CD4-positive, CD25-positive, alpha-beta regulatory T cell (primary cell): ENCODE data around the gene RPS6KA2. TPM values are rescaled to one million over a fixed set of nuclear protein-coding genes. Genes with fewer than 3 reads are reported as not detected.

Experiments
- ATAC-seq, 2 donors: fragments of 150-1000 bp; cut with Tn5 transposase; one replicate each; pipeline ENCODE4 v1.10.0; 2021; ENCODE audit warnings: low read depth in 2 of 2, moderate number of reproducible peaks in 2 of 2, moderate library complexity in 1 of 2
- DNase-seq, 3 donors: peaks; one replicate each; pipeline versions ENCODE4 v3.0.0 to v3.0.0-alpha.2; 2012 to 2022; ENCODE audit warnings: mixed read lengths in 1 of 3
- H3K27ac ChIP-seq: one replicate; pipeline ENCODE4 v1.7.0; 2013; ENCODE audit warnings: mild to moderate bottlenecking, low read length; ENCODE audit not compliant: insufficient read depth, poor library complexity, severe bottlenecking
- H3K27me3 ChIP-seq: one replicate; pipeline ENCODE4 v1.7.0; 2013; ENCODE audit warnings: low read length; ENCODE audit not compliant: control insufficient read depth, insufficient read depth
- H3K36me3 ChIP-seq: one replicate; pipeline ENCODE4 v1.7.0; 2013; ENCODE audit warnings: mild to moderate bottlenecking, low read length, moderate library complexity; ENCODE audit not compliant: control insufficient read depth, insufficient read depth
- H3K4me1 ChIP-seq: 2 replicates; pipeline ENCODE4 v1.7.0; 2013; ENCODE audit warnings: mild to moderate bottlenecking, low read length; ENCODE audit not compliant: insufficient read depth, control insufficient read depth, poor library complexity, severe bottlenecking
- H3K4me3 ChIP-seq: one replicate; pipeline ENCODE4 v1.7.0; 2013; ENCODE audit warnings: low read depth, mild to moderate bottlenecking, low read length, moderate library complexity
- H3K9me3 ChIP-seq, 2 experiments: 1 replicate in 1 of 2; 2 replicates in 1 of 2; pipeline ENCODE4 v1.7.0; 2013; ENCODE audit warnings: low read length in 2 of 2, mild to moderate bottlenecking in 1 of 2, moderate library complexity in 1 of 2; ENCODE audit not compliant: control insufficient read depth in 2 of 2
- H3K27ac Mint-ChIP-seq, 3 donors: one replicate each; pipeline ENCODE4 v1.8.0; 2020 to 2022; ENCODE audit warnings: mild to moderate bottlenecking in 3 of 3, mixed read lengths in 3 of 3, moderate library complexity in 2 of 3
- H3K27me3 Mint-ChIP-seq: one replicate; pipeline ENCODE4 v1.8.0; 2022; ENCODE audit warnings: mild to moderate bottlenecking, mixed read lengths
- H3K36me3 Mint-ChIP-seq: one replicate; pipeline ENCODE4 v1.8.0; 2020; ENCODE audit warnings: mixed read lengths
- H3K4me1 Mint-ChIP-seq, 4 donors: one replicate each; pipeline ENCODE4 v1.8.0; 2020 to 2022; ENCODE audit warnings: mixed read lengths in 4 of 4, mild to moderate bottlenecking in 1 of 4
- H3K4me3 Mint-ChIP-seq, 4 donors: one replicate each; pipeline ENCODE4 v1.8.0; 2020 to 2022; ENCODE audit warnings: mild to moderate bottlenecking in 4 of 4, mixed read lengths in 4 of 4, moderate library complexity in 3 of 4
- H3K9me3 Mint-ChIP-seq, 7 donors: one replicate each; pipeline ENCODE4 v1.8.0; 2020 to 2022; ENCODE audit warnings: mixed read lengths in 7 of 7, mild to moderate bottlenecking in 3 of 7, moderate library complexity in 2 of 7
- polyA plus RNA-seq, 4 donors: library from polyadenylated mRNA; unstranded; fragments of 300-500 nt; fragmentation: Illumina TruSeq; gene quantifications; one replicate each; pipeline ENCODE4 v1.2.3, GENCODE V29; 2021
- total RNA-seq: library from RNA; stranded (reverse); gene quantifications from one replicate; pipeline ENCODE4 v1.2.3, GENCODE V29; 2022

The RPS6KA2 gene
- total and polyA plus RNA-seq, 5 donors from 2014 or later: 3.3 to 7.4 (median 5.2) TPM

DNA sequence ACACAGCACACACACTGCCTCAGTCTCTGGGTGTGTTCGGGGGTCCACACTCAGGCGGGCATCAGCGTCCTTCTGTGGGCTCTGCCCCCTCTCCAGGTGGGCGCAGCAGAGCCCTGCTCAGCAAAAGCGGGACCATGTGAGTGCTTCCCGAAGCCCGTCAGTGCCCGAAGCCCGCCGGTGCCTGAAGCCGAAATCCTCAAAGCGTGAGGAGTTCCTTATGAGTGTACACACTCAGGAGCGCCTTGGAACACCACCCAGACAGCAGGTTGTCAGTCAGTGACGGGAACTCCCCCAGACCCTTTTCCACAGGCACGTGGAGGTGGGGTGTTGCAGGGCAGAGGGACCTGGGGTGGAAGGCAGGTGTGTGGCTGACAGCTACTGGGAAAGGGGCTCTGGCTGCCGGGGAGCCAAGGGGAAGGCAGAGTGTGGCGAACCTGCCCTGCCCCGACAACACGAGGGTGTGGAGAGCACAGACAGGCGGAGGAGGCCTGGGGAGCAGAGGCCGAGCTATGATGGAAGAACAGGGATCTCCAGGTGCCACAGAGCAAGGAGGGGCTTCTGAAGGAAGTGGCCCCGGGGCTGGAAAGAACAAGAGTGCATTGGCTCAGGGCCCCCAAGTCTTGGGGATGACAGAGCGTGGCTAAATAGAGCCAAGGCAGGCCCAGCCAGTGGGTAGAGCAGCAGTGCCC lies 128.2 kb downstream of the RPS6KA2 start:
- H3K27me3 Mint-ChIP-seq: no peaks in the 10 kb centered on the region

DNA sequence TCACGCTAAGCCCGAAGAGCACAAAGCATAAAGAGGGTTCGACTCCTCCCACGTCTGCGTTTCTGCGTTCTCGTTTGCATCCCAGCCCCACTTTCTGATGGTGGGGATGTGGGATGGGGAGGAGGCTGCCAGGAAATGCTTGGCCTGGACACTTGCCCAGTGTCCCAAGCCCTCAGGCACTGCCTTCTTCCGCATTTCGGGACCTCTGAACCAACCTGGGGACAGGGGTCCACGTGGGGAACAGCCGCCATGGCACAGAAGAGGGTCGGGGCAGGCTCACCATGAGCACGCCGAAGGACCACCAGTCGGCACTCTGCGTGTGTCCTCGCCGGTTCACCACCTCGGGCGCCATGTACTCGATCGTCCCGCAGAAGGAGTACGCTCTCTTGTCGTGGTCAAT lies 128.8 kb downstream of the RPS6KA2 start:
- Histone ChIP-seq H3K27me3 (no peaks in the 10 kb centered on the region), H3K27ac (no peak overlapping the region), H3K9me3 (no peaks in the 10 kb centered on the region), H3K36me3 (no peaks in the 10 kb centered on the region), H3K4me1 (peaks cover 11% of the 10 kb centered on the region), H3K4me3 (no peak overlapping the region)
- Mint-ChIP-seq H3K4me3 (no peak overlapping the region), H3K27me3 (no peaks in the 10 kb centered on the region), H3K27ac (no peak overlapping the region), H3K4me1 (peaks cover 3 to 20% (median 11%) of the 10 kb centered on the region in 4 donors), H3K36me3 (peaks cover 12% of the 10 kb centered on the region), H3K9me3 (no peaks in the 10 kb centered on the region)
- ATAC-seq (no peak), DNase-seq (no peak)

More for the DNA sequence above, 128.2 kb downstream of the RPS6KA2 start:
- no peak overlapping the region for H3K4me3 ChIP-seq
- H3K27me3 ChIP-seq: no peaks in the 10 kb centered on the region
- Mint-ChIP-seq H3K9me3 (no peaks in the 10 kb centered on the region), H3K4me1 (peaks cover 3 to 18% (median 11%) of the 10 kb centered on the region in 4 donors), H3K27ac (peak overlapping the region in 1 of 3 donors; percentile 78), H3K36me3 (peaks cover 15% of the 10 kb centered on the region), H3K4me3 (no peak overlapping the region)
- no peaks in the 10 kb centered on the region for H3K9me3 ChIP-seq
- DNase-seq: no peak
- no peak overlapping the region for H3K27ac ChIP-seq
- H3K4me1 ChIP-seq: peaks cover 11% of the 10 kb centered on the region
- no peaks in the 10 kb centered on the region for H3K36me3 ChIP-seq
- no peak for ATAC-seq

DNA sequence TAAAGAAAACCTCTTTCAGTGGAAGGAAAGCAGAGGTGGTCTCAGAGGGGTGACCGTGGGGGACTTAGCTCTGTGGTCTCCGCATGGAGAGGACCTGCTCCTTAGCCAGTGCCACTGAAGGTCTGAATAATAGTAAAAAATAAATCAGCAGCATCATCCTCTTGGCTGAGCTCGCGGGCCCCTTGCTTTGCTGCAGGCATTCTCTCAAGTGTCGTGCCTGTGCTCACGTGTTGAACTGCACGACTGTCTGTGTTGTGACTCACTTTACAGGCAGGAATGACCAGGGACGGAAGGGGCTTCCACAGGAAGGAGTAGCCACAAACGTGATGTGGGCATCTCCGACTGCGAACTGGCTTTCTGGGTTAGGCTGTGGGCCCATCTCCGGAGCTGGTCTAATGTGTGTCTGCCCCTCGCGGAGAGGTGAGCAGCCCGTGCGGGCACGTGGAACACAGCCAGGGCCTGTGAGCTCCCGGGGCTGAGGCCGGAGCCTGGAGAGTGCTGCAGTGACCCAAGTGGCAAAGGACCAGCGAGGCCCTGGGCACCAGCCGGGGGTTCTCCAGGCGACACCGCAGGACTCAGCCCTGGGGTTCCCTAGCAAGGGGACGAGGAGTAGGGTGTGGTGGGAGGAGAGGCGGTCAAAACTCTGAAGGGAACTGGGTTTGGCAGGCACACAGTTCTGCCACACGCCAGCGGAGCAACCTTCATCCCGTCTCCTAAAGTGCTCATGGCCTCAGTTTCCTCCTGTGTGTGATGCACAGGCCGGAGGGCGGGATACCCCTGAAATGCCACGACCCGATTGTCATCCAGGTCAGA lies 129.8 kb downstream of the RPS6KA2 start:
- H3K27me3 ChIP-seq: no peaks in the 10 kb centered on the region
- no peak overlapping the region for H3K27ac ChIP-seq
- Mint-ChIP-seq H3K27ac (no peak overlapping the region), H3K36me3 (peaks cover 12% of the 10 kb centered on the region), H3K4me1 (peaks cover 3 to 20% (median 11%) of the 10 kb centered on the region in 4 donors), H3K4me3 (no peak overlapping the region), H3K9me3 (no peaks in the 10 kb centered on the region), H3K27me3 (no peaks in the 10 kb centered on the region)
- no peaks in the 10 kb centered on the region for H3K36me3 ChIP-seq
- peaks cover 11% of the 10 kb centered on the region for H3K4me1 ChIP-seq
- no peak for DNase-seq
- H3K4me3 ChIP-seq: no peak overlapping the region
- no peaks in the 10 kb centered on the region for H3K9me3 ChIP-seq
- ATAC-seq: no peak

DNA sequence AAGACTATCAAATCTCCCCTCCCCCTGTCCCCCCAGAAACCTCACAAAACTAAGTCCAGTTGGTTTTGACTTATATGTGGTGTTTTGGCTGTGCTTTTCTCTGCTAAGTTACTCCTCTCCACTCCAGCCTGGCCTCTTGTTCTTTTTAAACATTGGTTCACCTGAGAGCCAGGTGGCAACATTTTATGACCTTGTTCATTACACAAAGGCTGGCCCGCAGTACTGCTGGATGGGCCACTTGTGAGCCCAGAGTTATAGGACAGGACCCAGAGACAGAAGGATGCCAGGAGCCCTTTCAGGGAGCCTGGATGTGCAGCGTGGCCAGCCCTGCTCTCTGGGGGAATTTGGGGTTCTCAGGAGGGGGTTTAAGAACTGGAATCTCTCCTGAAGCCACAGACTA lies 130.6 kb downstream of the RPS6KA2 start:
- Mint-ChIP-seq H3K36me3 (peaks cover 12% of the 10 kb centered on the region), H3K9me3 (no peaks in the 10 kb centered on the region), H3K27ac (peak overlapping the region in 1 of 3 donors; percentile 49), H3K27me3 (no peaks in the 10 kb centered on the region), H3K4me1 (peaks cover 7 to 20% (median 12%) of the 10 kb centered on the region in 4 donors), H3K4me3 (peak overlapping the region in 1 of 4 donors; percentile 2)
- Histone ChIP-seq H3K27ac (no peak overlapping the region), H3K4me1 (peaks cover 11% of the 10 kb centered on the region), H3K36me3 (no peaks in the 10 kb centered on the region), H3K4me3 (no peak overlapping the region), H3K27me3 (no peaks in the 10 kb centered on the region), H3K9me3 (no peaks in the 10 kb centered on the region)
- DNase-seq (no peak), ATAC-seq (no peak)

DNA sequence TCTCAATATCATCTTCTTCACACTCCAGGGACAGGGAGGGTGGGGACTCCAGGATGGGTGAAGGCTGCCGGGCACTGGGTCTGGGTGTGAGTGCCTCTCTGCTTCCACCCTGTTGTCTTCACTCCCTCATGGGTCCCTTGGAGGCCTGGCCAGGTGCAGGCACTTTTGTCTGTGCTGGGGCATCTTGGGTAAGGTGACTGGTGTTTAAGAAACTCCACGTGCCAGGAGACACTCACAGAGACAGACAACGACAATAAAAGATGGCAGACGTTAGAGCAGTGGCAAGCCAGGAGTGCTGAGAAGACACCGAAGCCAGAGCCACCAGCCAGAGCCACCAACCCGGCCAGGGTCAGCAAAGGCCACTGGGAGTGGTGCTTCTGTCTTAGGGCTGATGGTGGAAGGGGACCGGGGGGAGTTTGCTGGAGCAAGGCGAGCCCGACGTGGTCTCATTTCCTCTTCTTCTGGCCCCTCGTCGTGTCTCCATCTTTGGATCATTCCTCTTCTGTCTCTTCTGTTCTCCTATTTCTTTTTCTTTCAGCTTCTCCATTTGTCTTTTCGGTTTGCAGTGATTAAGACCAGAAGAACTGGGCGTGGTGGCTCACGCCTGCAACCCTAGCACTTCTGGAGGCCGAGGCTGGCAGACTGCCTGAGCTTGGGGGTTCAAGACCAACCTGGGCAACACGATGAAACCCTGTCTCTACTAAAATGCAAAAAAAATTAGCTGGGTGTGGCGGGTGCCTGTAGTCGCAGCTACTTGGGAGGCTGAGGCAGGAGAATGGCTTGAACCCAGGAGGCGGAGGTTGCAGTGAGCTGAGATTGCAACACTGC lies 131.3 kb downstream of the RPS6KA2 start:
- Histone ChIP-seq H3K27me3 (no peaks in the 10 kb centered on the region), H3K9me3 (no peaks in the 10 kb centered on the region), H3K4me3 (no peak overlapping the region), H3K4me1 (peaks cover 11% of the 10 kb centered on the region), H3K27ac (no peak overlapping the region), H3K36me3 (no peaks in the 10 kb centered on the region)
- no peaks in the 10 kb centered on the region for H3K9me3 Mint-ChIP-seq
- H3K4me3 Mint-ChIP-seq: peak overlapping the region in 1 of 4 donors; percentile 30
- H3K36me3 Mint-ChIP-seq: peaks cover 12% of the 10 kb centered on the region
- ATAC-seq: no peak
- no peak for DNase-seq
- H3K27me3 Mint-ChIP-seq: no peaks in the 10 kb centered on the region
- peaks cover 7 to 20% (median 12%) of the 10 kb centered on the region in 4 donors for H3K4me1 Mint-ChIP-seq
- H3K27ac Mint-ChIP-seq: peak overlapping the region; percentile 42 to 76 (median 52)

DNA sequence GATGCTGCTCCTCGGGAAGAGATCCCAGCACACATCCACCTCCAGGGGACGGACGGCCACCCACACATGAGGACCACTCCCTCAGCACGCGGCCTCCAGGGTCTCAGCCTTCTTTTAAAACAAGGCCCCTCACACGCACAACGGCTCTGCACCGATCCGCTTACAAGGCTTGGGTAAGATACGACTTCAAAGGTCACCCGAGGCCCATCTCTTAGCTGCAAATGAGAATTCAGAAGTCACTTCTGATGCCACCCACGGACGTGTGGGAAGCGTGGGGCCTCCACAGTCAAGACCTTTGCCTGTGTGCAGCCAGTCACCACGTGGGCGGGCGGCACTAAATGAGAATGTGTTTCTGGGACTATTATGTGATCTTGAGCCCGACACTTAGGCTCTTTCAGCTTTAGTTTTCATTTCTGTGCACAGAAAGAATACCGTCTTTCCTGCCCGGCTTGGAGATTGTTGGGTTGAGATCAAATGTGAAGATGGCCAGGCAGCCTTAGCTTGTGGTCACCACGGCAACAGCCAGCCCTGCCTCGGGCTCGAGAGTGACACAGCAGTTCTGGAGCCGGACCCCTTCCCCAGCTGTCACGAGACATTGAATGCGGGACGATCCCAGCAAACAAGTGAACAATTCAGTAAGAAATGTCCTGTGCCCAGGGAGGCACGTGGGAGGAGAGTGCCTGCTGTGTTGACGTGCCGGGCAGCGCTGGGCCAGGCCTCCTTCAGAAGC lies 132.1 kb downstream of the RPS6KA2 start:
- DNase-seq: peak in 1 of 3 donors; percentile 44
- Histone ChIP-seq H3K27me3 (no peaks in the 10 kb centered on the region), H3K27ac (no peak overlapping the region), H3K4me1 (peaks cover 11% of the 10 kb centered on the region), H3K4me3 (no peak overlapping the region), H3K9me3 (no peaks in the 10 kb centered on the region), H3K36me3 (no peaks in the 10 kb centered on the region)
- peaks cover 11 to 25% (median 16%) of the 10 kb centered on the region in 4 donors for H3K4me1 Mint-ChIP-seq
- peaks cover 12% of the 10 kb centered on the region for H3K36me3 Mint-ChIP-seq
- H3K9me3 Mint-ChIP-seq: no peaks in the 10 kb centered on the region
- no peaks in the 10 kb centered on the region for H3K27me3 Mint-ChIP-seq
- H3K4me3 Mint-ChIP-seq: peak overlapping the region in 2 of 4 donors; percentile 30 to 54
- H3K27ac Mint-ChIP-seq: peak overlapping the region in 2 of 3 donors; percentile 27 to 76
- peak in 1 of 2 donors; percentile 32 for ATAC-seq

DNA sequence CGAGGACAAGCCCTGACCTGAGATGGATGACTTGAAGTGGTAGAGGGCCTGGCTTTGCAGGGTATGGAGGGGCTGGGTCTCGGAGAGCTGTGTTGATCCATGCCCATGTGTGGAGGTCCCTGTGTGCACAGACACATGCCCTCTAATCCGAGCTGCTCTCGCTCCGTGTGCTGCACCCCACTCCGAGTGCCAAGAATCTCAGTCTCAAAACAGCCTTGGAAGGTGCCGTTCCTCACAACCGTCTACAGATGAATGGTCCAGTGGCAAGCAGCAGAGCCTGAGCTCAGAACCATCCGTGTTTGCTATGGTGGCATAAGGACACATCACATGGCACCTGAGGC lies 133.0 kb downstream of the RPS6KA2 start:
- Histone ChIP-seq H3K4me1 (peaks cover 11% of the 10 kb centered on the region), H3K9me3 (no peaks in the 10 kb centered on the region), H3K4me3 (no peak overlapping the region), H3K27me3 (no peaks in the 10 kb centered on the region), H3K36me3 (no peaks in the 10 kb centered on the region), H3K27ac (no peak overlapping the region)
- peaks cover 9 to 33% (median 23%) of the 10 kb centered on the region in 4 donors for H3K4me1 Mint-ChIP-seq
- no peak for DNase-seq
- no peaks in the 10 kb centered on the region for H3K9me3 Mint-ChIP-seq
- H3K27ac Mint-ChIP-seq: peak overlapping the region in 1 of 3 donors; percentile 48
- peaks cover 8% of the 10 kb centered on the region for H3K36me3 Mint-ChIP-seq
- H3K27me3 Mint-ChIP-seq: no peaks in the 10 kb centered on the region
- no peak for ATAC-seq
- no peak overlapping the region for H3K4me3 Mint-ChIP-seq
